ENCODE measurements around the gene RELT.

GRCh38 chr11:73430326-73430725, 54.1 kb downstream of the RELT start:
- TF ChIP-seq ELF1 (IDR thresholded peaks at IDR 0.05; ENCODE audit: borderline replicate concordance, low read depth) (no peak), CTCF (IDR thresholded peaks at IDR 0.05 in 2 of 3, conservative IDR thresholded peaks at IDR 0.05 in 1 of 3; ENCODE audit: borderline replicate concordance in 1 of 3, insufficient read depth in 1 of 3, low read depth in 2 of 3, low read length in 2 of 3) (no peak), EGR1 (IDR thresholded peaks at IDR 0.05; ENCODE audit: low read depth) (no peak), MAX (IDR thresholded peaks at IDR 0.05) (no peak)
